Measurements from ENCODE around the gene CCDC88C. TPM values are rescaled to one million over a fixed set of nuclear protein-coding genes. Genes with fewer than 3 reads are reported as not detected.

CCDC88C gene
- total RNA-seq, 1 donor, result 0.36 TPM

GRCh38 chr14:91372671-91373495, 44.7 kb downstream of the CCDC88C start:
- DNase-seq (ENCODE audit: insufficient read length, low spot score, missing footprints), result no peak

GRCh38 chr14:91371990-91372375, 45.6 kb downstream of the CCDC88C start:
- H3K79me2 ChIP-seq (ENCODE audit: insufficient read depth, low read length), result no peaks in the 10 kb centered on the region
- no peak overlapping the region for H3K4me3 ChIP-seq (ENCODE audit: insufficient read depth, low read length)
- no peaks in the 10 kb centered on the region for H3K4me1 ChIP-seq (ENCODE audit: insufficient read depth, low read length)
- no peak overlapping the region for H2AFZ ChIP-seq (ENCODE audit: low read length)
- H3K4me2 ChIP-seq (ENCODE audit: insufficient read depth, low read length), result no peak overlapping the region
- peaks cover 10% of the 10 kb centered on the region for H3K27me3 ChIP-seq (ENCODE audit: insufficient read depth, low read length)
- H3K9me3 ChIP-seq (ENCODE audit: low read depth, low read length), result no peaks in the 10 kb centered on the region
- no peak for TF ChIP-seq CTCF (IDR thresholded peaks at IDR 0.05; ENCODE audit: extremely low read depth, low read depth, low read length)
- no peaks in the 10 kb centered on the region for H3K36me3 ChIP-seq (ENCODE audit: insufficient read depth, low read length)
- H3K27ac ChIP-seq (ENCODE audit: low read depth, low read length), result no peak overlapping the region
- H4K20me1 ChIP-seq (ENCODE audit: insufficient read depth, low read length), result no peaks in the 10 kb centered on the region
- DNase-seq (ENCODE audit: insufficient read length, low spot score, missing footprints), result no peak

More at GRCh38 chr14:91372671-91373495, 44.7 kb downstream of the CCDC88C start:
- Histone ChIP-seq H3K4me2 (ENCODE audit: insufficient read depth, low read length) (no peak overlapping the region), H3K36me3 (ENCODE audit: insufficient read depth, low read length) (no peaks in the 10 kb centered on the region), H2AFZ (ENCODE audit: low read length) (no peak overlapping the region), H3K27me3 (ENCODE audit: insufficient read depth, low read length) (peaks cover 10% of the 10 kb centered on the region), H4K20me1 (ENCODE audit: insufficient read depth, low read length) (no peaks in the 10 kb centered on the region), H3K4me1 (ENCODE audit: insufficient read depth, low read length) (no peaks in the 10 kb centered on the region), H3K4me3 (ENCODE audit: insufficient read depth, low read length) (no peak overlapping the region), H3K79me2 (ENCODE audit: insufficient read depth, low read length) (no peaks in the 10 kb centered on the region), H3K9me3 (ENCODE audit: low read depth, low read length) (no peaks in the 10 kb centered on the region), H3K27ac (ENCODE audit: low read depth, low read length) (no peak overlapping the region)
- TF ChIP-seq CTCF (IDR thresholded peaks at IDR 0.05; ENCODE audit: extremely low read depth, low read depth, low read length), result no peak

- DNase-seq (ENCODE audit: insufficient read length, low spot score, missing footprints), result no peak
- Histone ChIP-seq H2AFZ (ENCODE audit: low read length) (no peak overlapping the region), H3K9me3 (ENCODE audit: low read depth, low read length) (no peaks in the 10 kb centered on the region), H3K27me3 (ENCODE audit: insufficient read depth, low read length) (peaks cover 10% of the 10 kb centered on the region), H3K27ac (ENCODE audit: low read depth, low read length) (no peak overlapping the region), H4K20me1 (ENCODE audit: insufficient read depth, low read length) (no peaks in the 10 kb centered on the region), H3K79me2 (ENCODE audit: insufficient read depth, low read length) (no peaks in the 10 kb centered on the region), H3K4me1 (ENCODE audit: insufficient read depth, low read length) (no peaks in the 10 kb centered on the region), H3K36me3 (ENCODE audit: insufficient read depth, low read length) (no peaks in the 10 kb centered on the region), H3K4me2 (ENCODE audit: insufficient read depth, low read length) (no peak overlapping the region), H3K4me3 (ENCODE audit: insufficient read depth, low read length) (no peak overlapping the region)
- no peak for TF ChIP-seq CTCF (IDR thresholded peaks at IDR 0.05; ENCODE audit: extremely low read depth, low read depth, low read length)
These were observed 46.3 kb downstream of the CCDC88C start for GRCh38 chr14:91371011-91371989.

Data from osteoblast (primary cell).